ENCODE data around the gene ZCWPW2.
A peak's percentile ranks its signal among the peaks of the same experiment; 100 is the strongest.

The ZCWPW2 gene

GRCh38 chr3:28348629-28349468 is at the start of gene ZCWPW2, which contains the start of gene AZI2:
Gene ZCWPW2 (plus strand): TSS chr3:28348721. CDS start chr3:28413069, 64,348 bp downstream.
Gene AZI2 (minus strand): TSS chr3:28348824. CDS start chr3:28340617, 8,207 bp downstream.
- peak; percentile 90 to 94 for DNase-seq

- no peak for DNase-seq
Observed at GRCh38 chr3:28299705-28300104, 48.8 kb upstream of the ZCWPW2 start.

- no peak for DNase-seq
Observed at GRCh38 chr3:28300345-28300962, 48.1 kb upstream of the ZCWPW2 start.

GRCh38 chr3:28301688-28302087 is 46.8 kb upstream of the ZCWPW2 start:
- no peak for DNase-seq

- DNase-seq = no peak
Observed at GRCh38 chr3:28308196-28308595, 40.3 kb upstream of the ZCWPW2 start.

GRCh38 chr3:28315711-28316110 is 32.8 kb upstream of the ZCWPW2 start:
- DNase-seq = no peak

GRCh38 chr3:28316226-28316625 is 32.3 kb upstream of the ZCWPW2 start:
- no peak for DNase-seq

- no peak for DNase-seq
Observed at GRCh38 chr3:28317438-28318022, 31.0 kb upstream of the ZCWPW2 start.

- no peak for DNase-seq
Observed at GRCh38 chr3:28320981-28321380, 27.5 kb upstream of the ZCWPW2 start.

GRCh38 chr3:28322464-28322863 is 26.1 kb upstream of the ZCWPW2 start:
- no peak for DNase-seq

- no peak for DNase-seq
Observed at GRCh38 chr3:28326458-28326926, 22.0 kb upstream of the ZCWPW2 start.

GRCh38 chr3:28328188-28329151 is 20.1 kb upstream of the ZCWPW2 start:
- DNase-seq = peak in 1 of 2 donors; percentile 34

GRCh38 chr3:28334552-28334951 is 14.0 kb upstream of the ZCWPW2 start:
- DNase-seq = no peak

- no peak for DNase-seq
Observed at GRCh38 chr3:28335246-28335645, 13.3 kb upstream of the ZCWPW2 start.

GRCh38 chr3:28337230-28337629 is 11.3 kb upstream of the ZCWPW2 start:
- no peak for DNase-seq

- no peak for DNase-seq
Observed at GRCh38 chr3:28343144-28343543, 5.4 kb upstream of the ZCWPW2 start.

GRCh38 chr3:28345690-28346089 is 2.8 kb upstream of the ZCWPW2 start:
- DNase-seq = no peak

- peak in 1 of 2 donors; percentile 27 for DNase-seq
Observed at GRCh38 chr3:28347374-28348264, 902 bp upstream of the ZCWPW2 start.

GRCh38 chr3:28348265-28348628 is 274 bp upstream of the ZCWPW2 start:
- no peak for DNase-seq

GRCh38 chr3:28349469-28350000 is 1.0 kb downstream of the ZCWPW2 start:
- no peak for DNase-seq

GRCh38 chr3:28376424-28376823 is 27.9 kb downstream of the ZCWPW2 start:
- no peak for DNase-seq

Measured in hippocampal formation (tissue), 2 donors.